ENCODE measurements around the gene CPLX1. TPM values are rescaled to one million over a fixed set of nuclear protein-coding genes. Genes with fewer than 3 reads are reported as not detected.

The CPLX1 gene
- total RNA-seq, 1 experiment from 2014 or later: 14.5 TPM

DNA sequence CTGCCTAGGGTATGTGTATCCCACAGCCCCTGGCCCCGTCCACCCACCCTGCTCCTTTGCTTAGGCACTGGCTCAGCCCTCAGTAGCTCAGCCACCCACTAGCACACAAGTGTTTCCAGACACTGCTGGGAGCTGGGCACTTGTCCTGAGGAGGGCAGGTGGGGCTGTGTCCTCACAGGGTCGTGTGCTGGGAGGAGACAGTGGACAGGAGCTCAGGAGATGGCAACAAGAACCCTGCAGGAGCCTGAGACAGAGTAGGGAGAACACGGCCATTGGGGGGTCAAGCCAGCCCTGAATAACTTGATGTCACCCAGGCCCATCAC is 5.5 kb upstream of the CPLX1 start:
- RAD21 ChIA-PET (ENCODE audit: low non-redundant PET in 1 of 2, low total read pairs in 2 of 2, uncharacterized antibody in 2 of 2, unreplicated experiment in 2 of 2): no interaction called here
- Histone ChIP-seq H3K79me2 (ENCODE audit: insufficient read depth, low read length) (no peaks in the 10 kb centered on the region), H3K4me3 (replicated peaks in 1 of 2; ENCODE audit: low read depth in 1 of 2, low read length in 2 of 2) (no peak overlapping the region), H3K4me2 (ENCODE audit: low read length) (no peak overlapping the region), H3K9me3 (ENCODE audit: control insufficient read depth in 1 of 2, insufficient read depth in 1 of 2, low read depth in 1 of 2, low read length in 2 of 2) (no peaks in the 10 kb centered on the region), H3K36me3 (ENCODE audit: control insufficient read depth in 1 of 2, insufficient read depth in 2 of 2, low read length in 2 of 2) (no peaks in the 10 kb centered on the region), H4K20me1 (ENCODE audit: insufficient read depth) (no peaks in the 10 kb centered on the region), H2AFZ (ENCODE audit: low read depth, low read length, poor library complexity, severe bottlenecking) (no peak overlapping the region), H3K27me3 (ENCODE audit: insufficient read depth, low read length) (no peaks in the 10 kb centered on the region), H3K27ac (ENCODE audit: low read depth, low read length) (no peak overlapping the region), H3K9ac (ENCODE audit: low read length) (no peak overlapping the region), H3K4me1 (ENCODE audit: control insufficient read depth in 1 of 2, insufficient read depth in 2 of 2, low read length in 2 of 2) (0 out of 4 replicates have a peak, but pooled peaks cover 0 to 3% of the 10 kb centered on the region in 2 experiments), H3K9me2 (ENCODE audit: insufficient read depth) (no peaks in the 10 kb centered on the region)
- BruUV-seq (replicated peaks): no TSS peak
- intact Hi-C loops (cut with micrococcal nuclease): no loop called here
- CTCF ChIA-PET: no interaction called here
- POLR2A ChIA-PET: no interaction called here
- no peak for TF ChIP-seq REST (IDR thresholded peaks at IDR 0.05; ENCODE audit: low read depth)
- DNase-seq (ENCODE audit: low read depth, low spot score) (no peak), ATAC-seq (no peak)

DNA sequence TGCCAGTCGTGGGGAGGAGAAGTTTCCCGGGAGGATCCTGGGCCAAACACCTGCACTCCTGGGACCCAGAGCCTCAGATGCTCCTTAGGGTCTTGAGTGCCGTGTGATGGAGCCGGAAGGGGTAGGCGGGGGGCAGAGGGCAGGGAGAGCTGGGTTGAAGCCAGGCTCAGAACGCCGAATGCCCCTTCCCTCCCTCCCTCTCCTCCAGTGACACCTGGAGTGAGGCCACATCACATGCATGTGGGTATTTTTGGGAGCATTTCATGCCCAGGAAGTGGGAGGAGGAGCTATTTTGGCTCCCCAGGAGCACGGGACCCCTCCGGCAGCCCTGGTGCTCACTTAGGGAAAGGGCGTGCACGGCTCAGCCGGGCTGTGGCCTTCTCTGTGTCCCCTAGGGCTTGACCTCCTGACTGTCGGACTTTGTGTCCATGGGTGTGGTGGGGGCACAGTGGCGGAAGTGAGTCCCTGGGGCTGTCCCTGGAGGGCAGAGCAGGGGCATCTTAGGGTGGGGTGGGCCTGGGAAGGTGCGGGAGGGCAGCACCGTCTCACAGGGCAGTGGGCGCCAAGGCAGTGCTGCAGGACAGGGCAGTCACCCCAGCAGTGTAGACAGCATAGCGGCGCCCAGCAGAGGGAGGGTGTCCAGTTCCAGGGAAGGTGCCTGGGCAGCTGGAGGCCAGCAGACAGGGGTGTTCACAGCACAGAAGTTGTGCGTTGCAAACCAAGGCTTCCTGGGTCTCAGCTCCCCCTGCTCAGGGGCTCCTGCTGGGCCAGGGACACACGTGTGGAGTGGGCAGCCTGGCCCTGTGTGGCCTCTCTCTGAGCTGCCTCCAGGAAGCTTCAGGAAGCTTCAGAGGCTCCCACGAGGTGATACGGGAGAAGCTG is 4.9 kb upstream of the CPLX1 start:
- Histone ChIP-seq H3K27ac (ENCODE audit: low read depth, low read length) (no peak overlapping the region), H3K4me2 (ENCODE audit: low read length) (no peak overlapping the region), H4K20me1 (ENCODE audit: insufficient read depth) (no peaks in the 10 kb centered on the region), H3K36me3 (ENCODE audit: control insufficient read depth in 1 of 2, insufficient read depth in 2 of 2, low read length in 2 of 2) (no peaks in the 10 kb centered on the region), H3K9me2 (ENCODE audit: insufficient read depth) (no peaks in the 10 kb centered on the region), H3K27me3 (ENCODE audit: insufficient read depth, low read length) (no peaks in the 10 kb centered on the region), H2AFZ (ENCODE audit: low read depth, low read length, poor library complexity, severe bottlenecking) (no peak overlapping the region), H3K9ac (ENCODE audit: low read length) (no peak overlapping the region), H3K9me3 (ENCODE audit: control insufficient read depth in 1 of 2, insufficient read depth in 1 of 2, low read depth in 1 of 2, low read length in 2 of 2) (no peaks in the 10 kb centered on the region), H3K4me3 (replicated peaks in 1 of 2; ENCODE audit: low read depth in 1 of 2, low read length in 2 of 2) (no peak overlapping the region), H3K79me2 (ENCODE audit: insufficient read depth, low read length) (no peaks in the 10 kb centered on the region), H3K4me1 (ENCODE audit: control insufficient read depth in 1 of 2, insufficient read depth in 2 of 2, low read length in 2 of 2) (0 out of 4 replicates have a peak, but pooled peaks cover 0 to 3% of the 10 kb centered on the region in 2 experiments)
- intact Hi-C loops (cut with micrococcal nuclease): no loop called here
- ATAC-seq (no peak), DNase-seq (ENCODE audit: low read depth, low spot score) (no peak)
- CTCF ChIA-PET: no interaction called here
- RAD21 ChIA-PET (ENCODE audit: low non-redundant PET in 1 of 2, low total read pairs in 2 of 2, uncharacterized antibody in 2 of 2, unreplicated experiment in 2 of 2): no interaction called here
- no TSS peak for BruUV-seq (replicated peaks)
- POLR2A ChIA-PET: no interaction called here
- TF ChIP-seq, protein P1, sequence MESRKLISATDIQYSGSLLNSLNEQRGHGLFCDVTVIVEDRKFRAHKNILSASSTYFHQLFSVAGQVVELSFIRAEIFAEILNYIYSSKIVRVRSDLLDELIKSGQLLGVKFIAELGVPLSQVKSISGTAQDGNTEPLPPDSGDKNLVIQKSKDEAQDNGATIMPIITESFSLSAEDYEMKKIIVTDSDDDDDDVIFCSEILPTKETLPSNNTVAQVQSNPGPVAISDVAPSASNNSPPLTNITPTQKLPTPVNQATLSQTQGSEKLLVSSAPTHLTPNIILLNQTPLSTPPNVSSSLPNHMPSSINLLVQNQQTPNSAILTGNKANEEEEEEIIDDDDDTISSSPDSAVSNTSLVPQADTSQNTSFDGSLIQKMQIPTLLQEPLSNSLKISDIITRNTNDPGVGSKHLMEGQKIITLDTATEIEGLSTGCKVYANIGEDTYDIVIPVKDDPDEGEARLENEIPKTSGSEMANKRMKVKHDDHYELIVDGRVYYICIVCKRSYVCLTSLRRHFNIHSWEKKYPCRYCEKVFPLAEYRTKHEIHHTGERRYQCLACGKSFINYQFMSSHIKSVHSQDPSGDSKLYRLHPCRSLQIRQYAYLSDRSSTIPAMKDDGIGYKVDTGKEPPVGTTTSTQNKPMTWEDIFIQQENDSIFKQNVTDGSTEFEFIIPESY (IDR thresholded peaks at IDR 0.05; ENCODE audit: extremely low read depth, insufficient replicate concordance, low read length): no peak
- TF ChIP-seq POLR2AphosphoS5 (IDR thresholded peaks at IDR 0.05; ENCODE audit: low read depth, low read length): no peak
- no peak for TF ChIP-seq CTCF (IDR thresholded peaks at IDR 0.05 in 2 of 3, conservative IDR thresholded peaks at IDR 0.05 in 1 of 3; ENCODE audit: borderline replicate concordance in 1 of 3, insufficient read depth in 1 of 3, low read depth in 2 of 3, low read length in 2 of 3)
- TF ChIP-seq JUND (IDR thresholded peaks at IDR 0.05): no peak
- TF ChIP-seq POLR2A (IDR thresholded peaks at IDR 0.05; ENCODE audit: borderline replicate concordance, extremely low read depth, insufficient read depth, insufficient read length): no peak
- no peak for TF ChIP-seq YY1 (IDR thresholded peaks at IDR 0.05; ENCODE audit: extremely low read depth, insufficient replicate concordance, low read depth, low read length)
